Lung (tissue), 12 donors: Measurements from ENCODE around the gene DUSP28. TPM values are rescaled to one million over a fixed set of nuclear protein-coding genes. Genes with fewer than 3 reads are reported as not detected.

ENCODE experiments used
- ATAC-seq: fragments of 200-7000 bp; cut with Tn5 transposase; one replicate; pipeline ENCODE4 v1.9.1; 2020; ENCODE audit warnings: moderate number of reproducible peaks; ENCODE audit not compliant: insufficient read depth, low FRiP score
- DNase-seq, 3 donors: peaks; one replicate each; pipeline ENCODE4 v3.0.0-alpha.2; 2013 to 2017
- H3K27ac ChIP-seq, 2 donors: one replicate each; pipeline ENCODE4 v1.5.1; 2013; ENCODE audit warnings: mild to moderate bottlenecking in 2 of 2, moderate library complexity in 2 of 2, control low read depth in 1 of 2, inconsistent platforms in 1 of 2, low read depth in 1 of 2, low read length in 1 of 2
- H3K27me3 ChIP-seq, 3 donors: one replicate each; pipeline ENCODE4 v1.5.1; 2013; ENCODE audit warnings: low read length in 2 of 3; ENCODE audit not compliant: control insufficient read depth in 3 of 3, insufficient read depth in 3 of 3
- H3K36me3 ChIP-seq, 4 donors: one replicate each; pipeline ENCODE4 v1.5.1; 2013; ENCODE audit warnings: low read length in 4 of 4, mild to moderate bottlenecking in 1 of 4, moderate library complexity in 1 of 4; ENCODE audit not compliant: control insufficient read depth in 4 of 4, insufficient read depth in 4 of 4
- H3K4me1 ChIP-seq, 5 donors: one replicate each; pipeline ENCODE4 v1.5.1; 2013; ENCODE audit warnings: low read length in 5 of 5, mild to moderate bottlenecking in 2 of 5, moderate library complexity in 1 of 5; ENCODE audit not compliant: control insufficient read depth in 5 of 5, insufficient read depth in 5 of 5
- H3K4me3 ChIP-seq: one replicate; pipeline ENCODE4 v1.5.1; 2013; ENCODE audit warnings: mild to moderate bottlenecking, control low read depth, moderate library complexity
- H3K9ac ChIP-seq, 2 donors: one replicate each; pipeline ENCODE4 v1.5.1; 2013; ENCODE audit warnings: low read length in 2 of 2, control low read depth in 1 of 2; ENCODE audit not compliant: insufficient read depth in 1 of 2
- H3K9me3 ChIP-seq, 4 donors: one replicate each; pipeline ENCODE4 v1.5.1; 2013; ENCODE audit warnings: low read length in 3 of 4, mild to moderate bottlenecking in 1 of 4, moderate library complexity in 1 of 4; ENCODE audit not compliant: control insufficient read depth in 4 of 4, insufficient read depth in 3 of 4
- WGBS, 2 donors: extraction: QIAGEN DNeasy Blood & Tissue Kit; methylation state at CpG; one replicate each; pipeline ENCODE4 v1.1.7; 2013; 5-methylcytosine and 5-hydroxymethylcytosine counted together
- polyA plus RNA-seq, 2 donors: library from polyadenylated mRNA; stranded (reverse); fragments of 200-250 nt; gene quantifications; one replicate each; pipeline ENCODE4 v1.2.1, GENCODE V29; 2013
- total RNA-seq, 2 donors: library from RNA; depleted of rRNA in 1 of 2; stranded (reverse); fragments of >200 nt in 1 of 2; gene quantifications; one replicate each; pipeline ENCODE4 v1.2.1, GENCODE V29; 2014 to 2021
- TF ChIP-seq, protein P1 (sequence below): IDR thresholded peaks from 2 replicates; pipeline ENCODE4 v1.5.1; 2012; ENCODE audit warnings: mild to moderate bottlenecking; ENCODE audit errors: control extremely low read depth, extremely low read depth
- donor health status: control.
- donor health status: control.
- donor health status: Bipolar disorder and iron deficiency.
- donor health status: healthy.
- donor health status: DM: yes; HTN: yes; CAD: no.

The DUSP28 gene
- total and polyA plus RNA-seq, 4 donors = 2.8 to 7.7 (median 5.2) TPM

DNA sequence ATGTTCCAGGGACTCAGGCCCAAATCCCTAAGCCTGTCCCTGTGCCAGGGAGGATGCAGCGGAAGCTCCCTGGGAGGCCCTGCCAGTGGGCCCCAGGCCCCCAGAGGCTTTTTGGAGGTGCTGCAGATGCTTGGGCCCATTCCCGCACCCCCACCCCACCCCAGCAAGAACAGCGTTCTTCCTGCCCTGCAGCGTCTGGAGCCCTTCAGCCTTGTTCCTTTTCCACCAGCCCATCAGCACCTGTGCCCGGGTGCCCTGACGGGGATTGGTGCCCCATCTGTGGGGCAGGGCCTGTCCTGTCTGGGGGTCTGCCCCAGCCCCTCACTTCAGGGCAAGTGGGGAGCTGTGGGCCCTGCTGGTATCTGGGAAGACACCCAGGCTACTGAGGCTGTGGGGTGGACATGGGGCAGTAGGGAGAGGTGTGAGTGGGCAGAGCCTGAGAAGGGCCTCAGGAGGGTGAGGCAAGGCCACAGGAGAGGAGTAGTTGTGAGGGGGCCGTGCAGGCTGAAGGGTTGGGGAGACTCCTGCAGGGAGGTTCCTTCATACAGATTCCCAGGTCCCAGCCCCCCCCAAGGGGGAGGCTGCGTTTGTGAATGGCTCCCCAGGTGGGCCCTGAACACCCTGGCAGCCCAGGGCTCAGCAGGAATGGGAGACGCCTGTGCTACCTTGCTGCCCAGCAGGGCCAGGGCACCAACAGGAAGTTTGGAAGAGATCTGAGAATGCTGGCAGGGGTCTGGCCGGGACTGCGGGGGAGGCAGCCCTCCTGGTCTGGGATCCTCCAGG, 10.6 kb downstream of the DUSP28 start:
- ATAC-seq (no peak), DNase-seq (no peak)
- Histone ChIP-seq H3K4me1 (peaks cover 0 to 32% (median 16%) of the 10 kb centered on the region in 5 donors), H3K27ac (no peak overlapping the region), H3K4me3 (no peak overlapping the region), H3K27me3 (peaks cover 0 to 4% (median 0%) of the 10 kb centered on the region in 3 donors), H3K9ac (no peak overlapping the region), H3K36me3 (peaks cover 0 to 38% (median 0%) of the 10 kb centered on the region in 4 donors), H3K9me3 (no peaks in the 10 kb centered on the region)
- TF ChIP-seq, protein P1, sequence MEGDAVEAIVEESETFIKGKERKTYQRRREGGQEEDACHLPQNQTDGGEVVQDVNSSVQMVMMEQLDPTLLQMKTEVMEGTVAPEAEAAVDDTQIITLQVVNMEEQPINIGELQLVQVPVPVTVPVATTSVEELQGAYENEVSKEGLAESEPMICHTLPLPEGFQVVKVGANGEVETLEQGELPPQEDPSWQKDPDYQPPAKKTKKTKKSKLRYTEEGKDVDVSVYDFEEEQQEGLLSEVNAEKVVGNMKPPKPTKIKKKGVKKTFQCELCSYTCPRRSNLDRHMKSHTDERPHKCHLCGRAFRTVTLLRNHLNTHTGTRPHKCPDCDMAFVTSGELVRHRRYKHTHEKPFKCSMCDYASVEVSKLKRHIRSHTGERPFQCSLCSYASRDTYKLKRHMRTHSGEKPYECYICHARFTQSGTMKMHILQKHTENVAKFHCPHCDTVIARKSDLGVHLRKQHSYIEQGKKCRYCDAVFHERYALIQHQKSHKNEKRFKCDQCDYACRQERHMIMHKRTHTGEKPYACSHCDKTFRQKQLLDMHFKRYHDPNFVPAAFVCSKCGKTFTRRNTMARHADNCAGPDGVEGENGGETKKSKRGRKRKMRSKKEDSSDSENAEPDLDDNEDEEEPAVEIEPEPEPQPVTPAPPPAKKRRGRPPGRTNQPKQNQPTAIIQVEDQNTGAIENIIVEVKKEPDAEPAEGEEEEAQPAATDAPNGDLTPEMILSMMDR = no peak
- 90 to 93% methylated on average over 11 of the region's 11 CpGs for WGBS, 2 donors

DNA sequence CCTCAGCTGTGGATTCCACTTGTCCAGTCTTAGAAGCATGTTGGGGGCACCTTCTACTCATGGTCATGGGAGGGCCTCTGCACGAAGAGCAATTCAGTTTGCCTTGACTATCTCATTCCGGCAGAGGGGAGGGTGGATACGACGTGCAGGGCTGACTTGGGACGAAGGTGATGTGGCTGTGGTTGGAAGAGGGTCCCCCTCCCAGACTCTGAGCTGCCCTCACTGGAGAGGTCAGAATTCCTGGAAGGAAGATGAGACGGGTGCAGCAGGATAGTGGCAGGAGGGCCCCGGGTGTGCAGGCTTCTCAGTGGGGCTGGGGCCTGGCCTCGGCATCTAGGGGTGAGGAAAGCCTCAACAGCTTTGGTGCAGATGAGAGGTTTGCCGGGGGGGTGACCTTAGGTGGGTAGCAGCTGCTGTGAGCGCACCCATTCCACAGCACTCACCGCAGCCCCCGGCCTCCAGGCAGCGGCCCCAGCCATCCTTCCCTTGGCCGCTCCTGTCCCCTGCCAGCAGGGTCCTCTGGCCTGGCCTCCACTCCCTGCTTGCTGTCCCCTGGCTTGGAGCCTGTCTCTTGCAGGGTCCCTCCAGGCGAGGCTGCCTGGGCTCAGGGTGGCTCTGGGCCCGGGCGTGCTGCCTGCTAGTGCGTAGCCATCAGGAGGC, 11.3 kb downstream of the DUSP28 start:
- Histone ChIP-seq H3K4me1 (peaks cover 0 to 28% (median 11%) of the 10 kb centered on the region in 5 donors), H3K9me3 (no peaks in the 10 kb centered on the region), H3K36me3 (peaks cover 0 to 45% (median under 1%) of the 10 kb centered on the region in 4 donors), H3K9ac (no peak overlapping the region), H3K27ac (no peak overlapping the region), H3K27me3 (peaks cover 0 to 4% (median 0%) of the 10 kb centered on the region in 3 donors), H3K4me3 (no peak overlapping the region)
- ATAC-seq (no peak), DNase-seq (no peak)
- WGBS, 2 donors = 93 to 96% methylated on average over 18 of the region's 18 CpGs
- TF ChIP-seq, protein P1 = no peak

DNA sequence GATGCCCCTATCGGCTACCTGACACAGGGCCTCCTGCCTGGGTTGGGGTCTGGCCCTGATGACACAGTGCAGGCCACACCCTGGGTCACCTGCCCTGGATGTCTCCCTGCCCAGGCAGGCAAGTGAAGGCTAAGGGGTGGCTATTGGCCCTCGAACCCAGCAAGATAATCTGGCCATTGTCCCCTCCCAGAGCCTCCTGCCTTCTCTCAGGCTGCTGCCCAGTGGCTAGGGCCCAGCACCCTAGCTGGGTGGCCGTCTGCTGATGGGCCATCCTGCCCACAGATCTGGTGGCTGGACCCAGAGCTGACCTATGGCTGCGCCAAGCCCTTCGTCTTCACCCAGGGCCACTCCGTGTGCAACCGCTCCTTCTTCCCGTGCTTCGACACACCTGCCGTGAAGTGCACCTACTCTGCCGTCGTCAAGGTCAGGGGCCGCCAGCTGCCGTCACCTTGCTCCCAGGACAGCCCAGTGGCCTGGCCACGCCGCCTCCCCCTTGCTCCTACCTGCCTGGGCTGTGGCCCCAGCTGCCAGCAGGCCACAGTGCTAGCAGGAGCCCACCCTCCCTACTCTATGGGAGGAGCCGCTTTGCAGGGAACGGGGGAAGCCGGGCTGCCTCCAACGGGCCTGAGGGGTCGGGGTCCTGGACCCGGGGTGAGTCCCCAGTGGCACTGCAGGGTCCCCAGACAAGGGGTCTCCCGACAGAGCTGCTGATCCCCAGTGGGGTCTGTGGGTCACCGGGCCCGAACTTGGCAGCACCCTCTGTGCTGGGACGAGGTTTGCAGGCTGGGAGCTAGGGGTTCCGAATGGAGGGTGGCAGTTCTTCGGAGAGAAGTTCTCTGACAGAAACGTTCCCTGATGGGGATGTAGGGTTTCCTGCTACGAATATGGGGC, 12.2 kb downstream of the DUSP28 start:
- no peak for DNase-seq
- WGBS, 2 donors = 92 to 95% methylated on average over 30 of the region's 30 CpGs
- H3K36me3 ChIP-seq = peaks cover 0 to 54% (median 1%) of the 10 kb centered on the region in 4 donors

More for the DNA sequence above, 12.2 kb downstream of the DUSP28 start:
- no peaks in the 10 kb centered on the region for H3K9me3 ChIP-seq
- no peak overlapping the region for H3K4me3 ChIP-seq
- no peak overlapping the region for H3K27ac ChIP-seq
- H3K9ac ChIP-seq = no peak overlapping the region
- no peaks in the 10 kb centered on the region for H3K27me3 ChIP-seq
- TF ChIP-seq, protein P1 = no peak
- H3K4me1 ChIP-seq = peaks cover 0 to 24% (median 4%) of the 10 kb centered on the region in 5 donors
- ATAC-seq = no peak
